Lung (tissue), 12 donors: ENCODE data around the gene DOK6. TPM values are rescaled to one million over a fixed set of nuclear protein-coding genes. Genes with fewer than 3 reads are reported as not detected.

Source experiments
- ATAC-seq: fragments of 200-7000 bp; cut with Tn5 transposase; one replicate; pipeline ENCODE4 v1.9.1; 2020; ENCODE audit warnings: moderate number of reproducible peaks; ENCODE audit not compliant: insufficient read depth, low FRiP score
- DNase-seq, 3 donors: peaks; one replicate each; pipeline ENCODE4 v3.0.0-alpha.2; 2013 to 2017
- H3K27ac ChIP-seq, 2 donors: one replicate each; pipeline ENCODE4 v1.5.1; 2013; ENCODE audit warnings: mild to moderate bottlenecking in 2 of 2, moderate library complexity in 2 of 2, control low read depth in 1 of 2, inconsistent platforms in 1 of 2, low read depth in 1 of 2, low read length in 1 of 2
- H3K27me3 ChIP-seq, 3 donors: one replicate each; pipeline ENCODE4 v1.5.1; 2013; ENCODE audit warnings: low read length in 2 of 3; ENCODE audit not compliant: control insufficient read depth in 3 of 3, insufficient read depth in 3 of 3
- H3K36me3 ChIP-seq, 4 donors: one replicate each; pipeline ENCODE4 v1.5.1; 2013; ENCODE audit warnings: low read length in 4 of 4, mild to moderate bottlenecking in 1 of 4, moderate library complexity in 1 of 4; ENCODE audit not compliant: control insufficient read depth in 4 of 4, insufficient read depth in 4 of 4
- H3K4me1 ChIP-seq, 5 donors: one replicate each; pipeline ENCODE4 v1.5.1; 2013; ENCODE audit warnings: low read length in 5 of 5, mild to moderate bottlenecking in 2 of 5, moderate library complexity in 1 of 5; ENCODE audit not compliant: control insufficient read depth in 5 of 5, insufficient read depth in 5 of 5
- H3K4me3 ChIP-seq: one replicate; pipeline ENCODE4 v1.5.1; 2013; ENCODE audit warnings: mild to moderate bottlenecking, control low read depth, moderate library complexity
- H3K9ac ChIP-seq, 2 donors: one replicate each; pipeline ENCODE4 v1.5.1; 2013; ENCODE audit warnings: low read length in 2 of 2, control low read depth in 1 of 2; ENCODE audit not compliant: insufficient read depth in 1 of 2
- H3K9me3 ChIP-seq, 4 donors: one replicate each; pipeline ENCODE4 v1.5.1; 2013; ENCODE audit warnings: low read length in 3 of 4, mild to moderate bottlenecking in 1 of 4, moderate library complexity in 1 of 4; ENCODE audit not compliant: control insufficient read depth in 4 of 4, insufficient read depth in 3 of 4
- WGBS, 2 donors: extraction: QIAGEN DNeasy Blood & Tissue Kit; methylation state at CpG; one replicate each; pipeline ENCODE4 v1.1.7; 2013; 5-methylcytosine and 5-hydroxymethylcytosine counted together
- polyA plus RNA-seq, 2 donors: library from polyadenylated mRNA; stranded (reverse); fragments of 200-250 nt; gene quantifications; one replicate each; pipeline ENCODE4 v1.2.1, GENCODE V29; 2013
- total RNA-seq, 2 donors: library from RNA; depleted of rRNA in 1 of 2; stranded (reverse); fragments of >200 nt in 1 of 2; gene quantifications; one replicate each; pipeline ENCODE4 v1.2.1, GENCODE V29; 2014 to 2021
- TF ChIP-seq, protein P1 (sequence below): IDR thresholded peaks from 2 replicates; pipeline ENCODE4 v1.5.1; 2012; ENCODE audit warnings: mild to moderate bottlenecking; ENCODE audit errors: control extremely low read depth, extremely low read depth
- donor health status: control.
- donor health status: control.
- donor health status: Bipolar disorder and iron deficiency.
- donor health status: healthy.
- donor health status: DM: yes; HTN: yes; CAD: no.

DOK6 gene
- total and polyA plus RNA-seq, 4 donors: 0.61 to 21.3 (median 2.7) TPM

GRCh38 chr18:69763002-69763401 is 362.3 kb downstream of the DOK6 start:
- Histone ChIP-seq H3K9me3 (no peaks in the 10 kb centered on the region), H3K4me3 (no peak overlapping the region), H3K4me1 (peaks cover 0 to 8% (median 0%) of the 10 kb centered on the region in 5 donors), H3K9ac (no peak overlapping the region), H3K27me3 (no peaks in the 10 kb centered on the region), H3K27ac (no peak overlapping the region), H3K36me3 (no peaks in the 10 kb centered on the region)
- no peak for ATAC-seq
- no peak for DNase-seq
- whole genome bisulfite sequencing, 2 donors: 53 to 66% methylated on average over 4 of the region's 4 CpGs
- TF ChIP-seq, protein P1, sequence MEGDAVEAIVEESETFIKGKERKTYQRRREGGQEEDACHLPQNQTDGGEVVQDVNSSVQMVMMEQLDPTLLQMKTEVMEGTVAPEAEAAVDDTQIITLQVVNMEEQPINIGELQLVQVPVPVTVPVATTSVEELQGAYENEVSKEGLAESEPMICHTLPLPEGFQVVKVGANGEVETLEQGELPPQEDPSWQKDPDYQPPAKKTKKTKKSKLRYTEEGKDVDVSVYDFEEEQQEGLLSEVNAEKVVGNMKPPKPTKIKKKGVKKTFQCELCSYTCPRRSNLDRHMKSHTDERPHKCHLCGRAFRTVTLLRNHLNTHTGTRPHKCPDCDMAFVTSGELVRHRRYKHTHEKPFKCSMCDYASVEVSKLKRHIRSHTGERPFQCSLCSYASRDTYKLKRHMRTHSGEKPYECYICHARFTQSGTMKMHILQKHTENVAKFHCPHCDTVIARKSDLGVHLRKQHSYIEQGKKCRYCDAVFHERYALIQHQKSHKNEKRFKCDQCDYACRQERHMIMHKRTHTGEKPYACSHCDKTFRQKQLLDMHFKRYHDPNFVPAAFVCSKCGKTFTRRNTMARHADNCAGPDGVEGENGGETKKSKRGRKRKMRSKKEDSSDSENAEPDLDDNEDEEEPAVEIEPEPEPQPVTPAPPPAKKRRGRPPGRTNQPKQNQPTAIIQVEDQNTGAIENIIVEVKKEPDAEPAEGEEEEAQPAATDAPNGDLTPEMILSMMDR: no peak

DNA sequence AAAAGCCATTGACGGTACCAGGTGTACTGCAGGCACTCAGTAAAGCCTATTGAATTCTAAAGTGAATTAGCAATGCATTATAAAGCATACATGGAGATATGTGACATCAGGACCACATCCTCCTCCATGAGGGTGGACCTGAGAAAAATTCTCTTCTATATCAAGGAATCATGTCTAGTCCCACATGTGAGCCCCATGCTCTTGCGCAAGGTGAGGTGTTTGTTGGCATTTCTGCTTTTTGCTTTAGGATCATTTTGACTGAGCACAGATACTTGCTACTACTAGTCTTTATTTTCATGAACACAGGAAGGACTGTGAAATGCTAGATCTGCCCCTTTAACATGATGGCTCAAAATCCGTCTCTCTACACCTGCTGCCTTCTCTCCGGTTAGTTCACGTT is 363.1 kb downstream of the DOK6 start:
- Histone ChIP-seq H3K4me3 (no peak overlapping the region), H3K9me3 (no peaks in the 10 kb centered on the region)

DNA sequence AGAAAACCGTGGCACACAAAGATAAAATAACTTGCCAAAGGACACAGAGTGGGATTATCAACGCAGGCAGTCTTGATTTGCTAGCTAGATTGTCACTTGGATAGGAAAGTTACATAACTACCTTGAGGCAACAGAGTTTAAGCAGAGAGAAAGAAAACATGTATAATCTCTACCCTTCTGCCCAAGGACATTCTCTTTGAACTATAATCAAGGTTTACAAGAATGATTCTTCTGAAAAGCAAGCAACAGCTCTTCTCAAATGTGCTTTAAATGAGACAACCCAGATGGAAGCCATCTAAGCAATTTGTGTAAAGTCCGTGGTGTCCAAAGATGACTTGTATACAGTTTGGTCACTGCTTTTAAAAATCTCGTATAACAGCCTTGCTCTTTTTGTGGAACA is 369.6 kb downstream of the DOK6 start:
- TF ChIP-seq, protein P1: no peak
- Histone ChIP-seq H3K4me1 (peaks cover 0 to 3% (median 0%) of the 10 kb centered on the region in 5 donors), H3K9ac (no peak overlapping the region), H3K27ac (no peak overlapping the region), H3K27me3 (no peaks in the 10 kb centered on the region), H3K36me3 (no peaks in the 10 kb centered on the region), H3K9me3 (no peaks in the 10 kb centered on the region), H3K4me3 (no peak overlapping the region)
- DNase-seq (peak in 2 of 3 donors; percentile 56 to 68), ATAC-seq (no peak)
- 64 to 76% methylated on average over 4 of the region's 4 CpGs for WGBS, 2 donors

More for the DNA sequence above, 363.1 kb downstream of the DOK6 start:
- TF ChIP-seq, protein P1: no peak
- no peak overlapping the region for H3K9ac ChIP-seq
- H3K27me3 ChIP-seq: no peaks in the 10 kb centered on the region
- peaks cover 0 to under 1% (median 0%) of the 10 kb centered on the region in 5 donors for H3K4me1 ChIP-seq
- H3K36me3 ChIP-seq: no peaks in the 10 kb centered on the region
- H3K27ac ChIP-seq: no peak overlapping the region
- no peak for ATAC-seq
- 95 to 96% methylated on average over 5 of the region's 5 CpGs for WGBS, 2 donors
- no peak for DNase-seq

- Histone ChIP-seq H3K36me3 (no peaks in the 10 kb centered on the region), H3K27ac (no peak overlapping the region), H3K9me3 (no peaks in the 10 kb centered on the region), H3K27me3 (no peaks in the 10 kb centered on the region), H3K4me3 (no peak overlapping the region), H3K9ac (no peak overlapping the region), H3K4me1 (peaks cover 0 to 3% (median 0%) of the 10 kb centered on the region in 5 donors)
- ATAC-seq (no peak), DNase-seq (no peak)
- TF ChIP-seq, protein P1: no peak
- 16 to 25% methylated on average over 3 of the region's 3 CpGs for WGBS, 2 donors
These were observed 374.1 kb downstream of the DOK6 start for GRCh38 chr18:69774831-69775230.
